Right ventricle myocardium superior (tissue), 1 donor: ENCODE data around the gene DCANP1. TPM values are rescaled to one million over a fixed set of nuclear protein-coding genes. Genes with fewer than 3 reads are reported as not detected.

ENCODE experiments used
- ATAC-seq: fragments of 200-7000 bp; cut with Tn5 transposase; one replicate; pipeline ENCODE4 v1.9.1; 2020; ENCODE audit warnings: mild to moderate bottlenecking; ENCODE audit not compliant: poor library complexity
- DNase-seq: peaks from one replicate; pipeline ENCODE4 v3.0.0-alpha.2; 2020
- intact Hi-C: fragments of 100-400 bp; cut with DNase I; formaldehyde crosslinking; loops from one replicate; pipeline ENCODE4 v1.11.2; 2022
- total RNA-seq: library from RNA; stranded (reverse); fragmentation: NEBNext Ultra II Directional; extraction: Animal tissue kit (Norgen Biotek cat#: 25700); gene quantifications from one replicate; pipeline ENCODE4 v1.2.1, GENCODE V29; 2021
- donor health status: DM: no; HTN: yes; CAD: no; lungs with severe emphysema.

The DCANP1 gene
- total RNA-seq, 1 donor from 2014 or later = not detected

- DNase-seq = no peak
- intact Hi-C loops = no loop called here
- ATAC-seq = no peak
Measured at GRCh38 chr5:135434591-135435466, 12.3 kb downstream of the DCANP1 start.

- intact Hi-C loops = no loop called here
- ATAC-seq (peak; percentile 26), DNase-seq (no peak)
Measured at GRCh38 chr5:135433681-135434426, 13.3 kb downstream of the DCANP1 start.

GRCh38 chr5:135432113-135432512 lies 15.0 kb downstream of the DCANP1 start:
- ATAC-seq (no peak), DNase-seq (no peak)
- intact Hi-C loops = no loop called here

- ATAC-seq = no peak
- intact Hi-C loops = no loop called here
- DNase-seq = no peak
Measured at GRCh38 chr5:135430135-135430437, 17.1 kb downstream of the DCANP1 start.

GRCh38 chr5:135429301-135430134 lies 17.6 kb downstream of the DCANP1 start:
- peak; percentile 90 for DNase-seq
- intact Hi-C loops = no loop called here
- peak; percentile 91 for ATAC-seq

GRCh38 chr5:135428586-135428985 lies 18.6 kb downstream of the DCANP1 start:
- intact Hi-C loops = no loop called here
- no peak for ATAC-seq

GRCh38 chr5:135426102-135427082 lies 20.8 kb downstream of the DCANP1 start:
- no peak for DNase-seq
- intact Hi-C loops = no loop called here
- ATAC-seq = peak; percentile 48

More at GRCh38 chr5:135428586-135428985, 18.6 kb downstream of the DCANP1 start:
- no peak for DNase-seq

GRCh38 chr5:135425641-135426040 lies 21.5 kb downstream of the DCANP1 start:
- DNase-seq = no peak
- intact Hi-C loops = no loop called here
- ATAC-seq = no peak

- intact Hi-C loops = no loop called here
- no peak for ATAC-seq
- no peak for DNase-seq
Measured at GRCh38 chr5:135423846-135424168, 23.3 kb downstream of the DCANP1 start.

- intact Hi-C loops = no loop called here
- DNase-seq = no peak
Measured at GRCh38 chr5:135423146-135423845, 23.9 kb downstream of the DCANP1 start.

GRCh38 chr5:135422419-135422818 lies 24.7 kb downstream of the DCANP1 start:
- DNase-seq (no peak), ATAC-seq (no peak)
- intact Hi-C loops = no loop called here

More at GRCh38 chr5:135423146-135423845, 23.9 kb downstream of the DCANP1 start:
- peak; percentile 22 for ATAC-seq

- intact Hi-C loops = no loop called here
- DNase-seq = no peak
- no peak for ATAC-seq
Measured at GRCh38 chr5:135417083-135417482, 30.1 kb downstream of the DCANP1 start.

- intact Hi-C loops = no loop called here
- no peak for ATAC-seq
- DNase-seq = no peak
Measured at GRCh38 chr5:135405082-135405481, 42.1 kb downstream of the DCANP1 start.

- DNase-seq (no peak), ATAC-seq (no peak)
- intact Hi-C loops = no loop called here
Measured at GRCh38 chr5:135402031-135402430, 45.1 kb downstream of the DCANP1 start.

GRCh38 chr5:135400866-135401265 lies 46.3 kb downstream of the DCANP1 start:
- intact Hi-C loops = no loop called here
- no peak for DNase-seq
- no peak for ATAC-seq

GRCh38 chr5:135399794-135400542 lies 47.2 kb downstream of the DCANP1 start:
- intact Hi-C loops = no loop called here
- DNase-seq (no peak), ATAC-seq (no peak)
